GM19455 (cell line): ENCODE measurements around the gene IER2.
"Not testable (repeated sequence)": the region's sequence is repeated elsewhere in the genome, so short reads cannot be mapped to it uniquely, and the experiment has no call there.

ENCODE experiments used
- ATAC-seq: cut with Tn5 transposase; IDR thresholded peaks from one replicate; pipeline ENCODE4 v1.9.1; 2021; ENCODE audit not compliant: unreplicated experiment

The IER2 gene

GRCh38 chr19:13162724-13163608 is 12.8 kb downstream of the IER2 start:
- ATAC-seq: no peak

- no peak for ATAC-seq
Observed at GRCh38 chr19:13163609-13164342, 13.6 kb downstream of the IER2 start.

GRCh38 chr19:13164343-13165161 is 14.3 kb downstream of the IER2 start:
- no peak for ATAC-seq

- no peak for ATAC-seq
Observed at GRCh38 chr19:13165162-13165997, 15.2 kb downstream of the IER2 start.

- ATAC-seq: not testable (repeated sequence)
Observed at GRCh38 chr19:13166151-13166550, 15.9 kb downstream of the IER2 start.

GRCh38 chr19:13169769-13170168 is 19.6 kb downstream of the IER2 start:
- ATAC-seq: no peak

- ATAC-seq: no peak
Observed at GRCh38 chr19:13171146-13171545, 20.9 kb downstream of the IER2 start.

- ATAC-seq: no peak
Observed at GRCh38 chr19:13172346-13173138, 22.3 kb downstream of the IER2 start.

- no peak for ATAC-seq
Observed at GRCh38 chr19:13173139-13173737, 23.0 kb downstream of the IER2 start.

GRCh38 chr19:13176345-13176744 is 26.1 kb downstream of the IER2 start:
- no peak for ATAC-seq

- not testable (repeated sequence) for ATAC-seq
Observed at GRCh38 chr19:13177584-13177983, 27.4 kb downstream of the IER2 start.

- not testable (repeated sequence) for ATAC-seq
Observed at GRCh38 chr19:13178291-13178690, 28.1 kb downstream of the IER2 start.

- no peak for ATAC-seq
Observed at GRCh38 chr19:13181747-13182388, 31.7 kb downstream of the IER2 start.

GRCh38 chr19:13184926-13185325 is 34.7 kb downstream of the IER2 start:
- not testable (repeated sequence) for ATAC-seq

- not testable (repeated sequence) for ATAC-seq
Observed at GRCh38 chr19:13185763-13186657, 35.8 kb downstream of the IER2 start.

- not testable (repeated sequence) for ATAC-seq
Observed at GRCh38 chr19:13186688-13187087, 36.5 kb downstream of the IER2 start.

GRCh38 chr19:13187419-13187818 is 37.2 kb downstream of the IER2 start:
- no peak for ATAC-seq

GRCh38 chr19:13189600-13189999 is 39.4 kb downstream of the IER2 start:
- ATAC-seq: no peak
